BJ (cell line): ENCODE data around the gene SF3A2. TPM values are rescaled to one million over a fixed set of nuclear protein-coding genes. Genes with fewer than 3 reads are reported as not detected.

ENCODE experiments used
- CTCF ChIA-PET: fragments of 350-600 bp; formaldehyde crosslinking; extraction: SDS; loops from one replicate; lab custom pipeline; 2021; ENCODE audit warnings: antibody characterized with exemption, inconsistent platforms; lab: Yijun Ruan, JAX
- POLR2A ChIA-PET: fragments of 300-600 bp; sonication (Branson Sonifier 250); formaldehyde crosslinking; extraction: SDS; loops from one replicate; lab custom pipeline; 2021; ENCODE audit warnings: antibody characterized with exemption; lab: Charles Lee
- DNase-seq: peaks from one replicate; pipeline ENCODE4 v3.0.0-alpha.2; 2011; ENCODE audit warnings: low read depth
- H3K27me3 ChIP-seq: 2 replicates; pipeline ENCODE4 v1.6.0; 2011; ENCODE audit warnings: low read length; ENCODE audit not compliant: control insufficient read depth, insufficient read depth
- H3K36me3 ChIP-seq: 2 replicates; pipeline ENCODE4 v1.5.1; 2011; ENCODE audit warnings: low read length; ENCODE audit not compliant: control insufficient read depth, insufficient read depth
- H3K4me3 ChIP-seq: 2 replicates; pipeline ENCODE4 v1.5.1; 2011; ENCODE audit warnings: low read depth, mild to moderate bottlenecking, control low read depth, low read length
- CTCF ChIP-seq: IDR thresholded peaks from 2 replicates; pipeline ENCODE4 v1.5.1; 2011; ENCODE audit warnings: low read depth, mild to moderate bottlenecking, control low read depth, inconsistent platforms, low read length, moderate library complexity; ENCODE audit not compliant: insufficient read depth
- polyA plus RNA-seq: library from polyadenylated mRNA; depleted of rRNA; stranded (reverse); fragments of >200 nt; gene quantifications from 2 replicates; pipeline ENCODE4 v1.2.3, GENCODE V29; 2011

Gene SF3A2
- polyA plus RNA-seq, 1 experiment = 12.2 TPM

GRCh38 chr19:2274185-2274711 is 37.6 kb downstream of the SF3A2 start:
- CTCF ChIA-PET = interaction anchor here (0.9 to 5.9 kb wide), 19 partner anchors 13 to 149 kb away, joined by 3 to 34 read pairs (median 5); partner anchors contain the start of gene PLEKHJ1
- Histone ChIP-seq H3K27me3 (no peaks in the 10 kb centered on the region), H3K4me3 (peak overlapping the region; percentile 23; the same call in 1 of the 2 replicates), H3K36me3 (peaks cover 22% of the 10 kb centered on the region)
- POLR2A ChIA-PET = interaction anchor here (0.6 kb wide), 2 partner anchors 7 to 240 kb away, joined by 6 to 13 read pairs; no protein-coding TSS in a partner anchor
- no peak for DNase-seq
- no peak for TF ChIP-seq CTCF

- H3K36me3 ChIP-seq = peaks cover 22% of the 10 kb centered on the region
- DNase-seq = no peak
- H3K27me3 ChIP-seq = no peaks in the 10 kb centered on the region
- TF ChIP-seq CTCF = peak; percentile 68
- POLR2A ChIA-PET = interaction anchor here (0.6 kb wide), 2 partner anchors 8 to 240 kb away, joined by 6 to 13 read pairs; no protein-coding TSS in a partner anchor
- CTCF ChIA-PET = interaction anchor here (0.5 to 5.9 kb wide), 18 partner anchors 12 to 362 kb away, joined by 3 to 34 read pairs (median 5); partner anchors contain the start of gene PLEKHJ1
- H3K4me3 ChIP-seq = no peak overlapping the region
Observed at GRCh38 chr19:2274931-2275535, 38.4 kb downstream of the SF3A2 start.

GRCh38 chr19:2275588-2276428 is 39.2 kb downstream of the SF3A2 start:
- H3K27me3 ChIP-seq = no peaks in the 10 kb centered on the region
- ChIA-PET CTCF (interaction anchor here (0.5 to 5.9 kb wide), 11 partner anchors 12 to 361 kb away, joined by 3 to 34 read pairs (median 5); partner anchors contain the start of gene PLEKHJ1), POLR2A (no interaction called here)
- DNase-seq = no peak
- TF ChIP-seq CTCF = no peak
- peaks cover 22% of the 10 kb centered on the region for H3K36me3 ChIP-seq
- no peak overlapping the region for H3K4me3 ChIP-seq

- no peak for DNase-seq
- ChIA-PET POLR2A (interaction anchor here (0.8 kb wide), 1 partner anchor 18 kb away, joined by 3 read pairs; no protein-coding TSS in a partner anchor), CTCF (interaction anchor here (1.3 to 5.9 kb wide), 4 partner anchors 11 to 115 kb away, joined by 3 to 34 read pairs (median 14); no protein-coding TSS in a partner anchor)
- Histone ChIP-seq H3K27me3 (no peaks in the 10 kb centered on the region), H3K36me3 (peaks cover 20% of the 10 kb centered on the region), H3K4me3 (no peak overlapping the region)
- no peak for TF ChIP-seq CTCF
Observed at GRCh38 chr19:2276429-2276986, 39.9 kb downstream of the SF3A2 start.
